ENCODE results near the gene MACROH2A1.

The MACROH2A1 gene

DNA sequence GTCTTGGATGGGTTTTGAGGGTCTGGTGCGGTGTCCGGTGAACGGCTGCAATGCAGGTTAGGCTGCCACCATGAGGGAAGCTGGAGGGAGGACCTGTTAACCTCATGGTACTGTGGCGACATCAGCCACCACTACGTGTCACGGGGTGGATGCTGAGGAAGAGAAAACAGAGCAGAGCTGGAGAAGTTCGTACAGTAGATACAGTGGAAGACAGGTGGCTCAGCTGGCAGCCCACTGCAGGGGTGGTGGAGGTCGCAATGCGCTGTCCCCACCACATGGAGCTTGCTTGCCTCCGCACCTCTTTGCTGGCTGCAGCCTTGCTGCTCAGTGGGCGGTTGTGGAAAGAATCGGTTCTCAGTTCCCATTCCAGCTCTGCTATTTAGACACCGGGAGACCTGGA is 45.3 kb upstream of the MACROH2A1 start:
- Histone ChIP-seq H3K79me2 (ENCODE audit: low read length) (no peaks in the 10 kb centered on the region), H4K20me1 (ENCODE audit: insufficient read depth, low read length) (no peaks in the 10 kb centered on the region), H3K4me3 (ENCODE audit: low read length) (no peak overlapping the region), H3F3A (ENCODE audit: insufficient read depth, low read length) (no peaks in the 10 kb centered on the region), H3K36me3 (replicated peaks; ENCODE audit: insufficient read depth, low read length) (no peaks in the 10 kb centered on the region), H3K9me3 (replicated peaks; ENCODE audit: insufficient read depth, low read length) (no peaks in the 10 kb centered on the region), H3K9me2 (replicated peaks; ENCODE audit: insufficient read depth, low read length) (no peaks in the 10 kb centered on the region), H3K27ac (ENCODE audit: low read length) (no peak overlapping the region), H3K4me2 (ENCODE audit: low read depth, low read length) (no peak overlapping the region), H3K4me1 (ENCODE audit: low read length) (no peaks in the 10 kb centered on the region), H2AFZ (ENCODE audit: low read length) (no peak overlapping the region), H3K9ac (ENCODE audit: low read length) (no peak overlapping the region), H3K27me3 (replicated peaks; ENCODE audit: insufficient read depth, low read length) (no peaks in the 10 kb centered on the region)
- TF ChIP-seq EZH2 (optimal IDR thresholded peaks at IDR 0.05; ENCODE audit: low read depth, low read length): no peak
- no peak for TF ChIP-seq EZH2phosphoT487 (IDR thresholded peaks at IDR 0.05; ENCODE audit: low read length)
- TF ChIP-seq, protein P1, sequence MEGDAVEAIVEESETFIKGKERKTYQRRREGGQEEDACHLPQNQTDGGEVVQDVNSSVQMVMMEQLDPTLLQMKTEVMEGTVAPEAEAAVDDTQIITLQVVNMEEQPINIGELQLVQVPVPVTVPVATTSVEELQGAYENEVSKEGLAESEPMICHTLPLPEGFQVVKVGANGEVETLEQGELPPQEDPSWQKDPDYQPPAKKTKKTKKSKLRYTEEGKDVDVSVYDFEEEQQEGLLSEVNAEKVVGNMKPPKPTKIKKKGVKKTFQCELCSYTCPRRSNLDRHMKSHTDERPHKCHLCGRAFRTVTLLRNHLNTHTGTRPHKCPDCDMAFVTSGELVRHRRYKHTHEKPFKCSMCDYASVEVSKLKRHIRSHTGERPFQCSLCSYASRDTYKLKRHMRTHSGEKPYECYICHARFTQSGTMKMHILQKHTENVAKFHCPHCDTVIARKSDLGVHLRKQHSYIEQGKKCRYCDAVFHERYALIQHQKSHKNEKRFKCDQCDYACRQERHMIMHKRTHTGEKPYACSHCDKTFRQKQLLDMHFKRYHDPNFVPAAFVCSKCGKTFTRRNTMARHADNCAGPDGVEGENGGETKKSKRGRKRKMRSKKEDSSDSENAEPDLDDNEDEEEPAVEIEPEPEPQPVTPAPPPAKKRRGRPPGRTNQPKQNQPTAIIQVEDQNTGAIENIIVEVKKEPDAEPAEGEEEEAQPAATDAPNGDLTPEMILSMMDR (IDR thresholded peaks at IDR 0.05; ENCODE audit: low read length): no peak
- no peak for DNase-seq

- Histone ChIP-seq H3K9ac (ENCODE audit: low read length) (no peak overlapping the region), H3K27ac (ENCODE audit: low read length) (no peak overlapping the region)
Measured at GRCh38 chr5:135443161-135443960, 44.3 kb upstream of the MACROH2A1 start.

DNA sequence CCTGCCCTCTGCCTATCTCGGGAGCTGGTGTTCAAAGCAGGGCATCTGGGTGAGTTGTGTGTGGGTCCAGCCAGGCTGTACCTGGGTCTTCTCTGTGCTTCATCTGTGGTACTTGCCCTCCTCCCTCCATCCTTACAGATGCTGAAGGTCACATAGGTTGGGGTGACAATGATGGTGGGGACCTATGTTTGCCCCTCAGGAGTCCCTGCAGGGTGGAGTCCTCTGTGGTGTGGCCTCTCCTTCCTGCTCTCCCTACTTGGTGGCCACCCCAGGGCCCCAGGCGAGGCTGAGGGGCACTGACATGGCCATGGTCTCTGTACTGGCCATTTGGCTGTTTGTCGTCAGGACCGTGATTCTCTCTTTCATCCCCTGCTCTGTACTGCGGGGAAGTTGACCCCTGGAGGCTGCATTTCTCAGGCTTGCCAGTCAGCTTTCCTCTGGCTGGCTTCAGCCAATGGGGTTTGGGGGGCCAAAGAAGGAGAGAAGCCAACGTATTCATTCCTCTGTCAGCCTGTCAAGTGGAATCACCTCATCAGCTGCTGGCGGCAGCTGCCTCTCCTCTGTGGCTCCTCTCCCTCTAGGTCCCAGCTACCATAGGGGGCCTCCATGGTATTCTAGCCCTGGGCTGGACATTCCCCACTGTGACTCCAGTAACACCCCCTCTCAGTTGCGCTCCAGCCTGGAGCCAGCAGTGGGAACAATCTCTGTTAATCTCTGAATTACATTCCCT is 43.6 kb upstream of the MACROH2A1 start:
- H3K4me2 ChIP-seq (ENCODE audit: low read depth, low read length): no peak overlapping the region
- DNase-seq: no peak
- H3K4me1 ChIP-seq (ENCODE audit: low read length): no peaks in the 10 kb centered on the region

More at GRCh38 chr5:135443161-135443960, 44.3 kb upstream of the MACROH2A1 start:
- no peak overlapping the region for H3K4me2 ChIP-seq (ENCODE audit: low read depth, low read length)
- H3K4me3 ChIP-seq (ENCODE audit: low read length): no peak overlapping the region
- TF ChIP-seq EZH2 (optimal IDR thresholded peaks at IDR 0.05; ENCODE audit: low read depth, low read length) (no peak), EZH2phosphoT487 (IDR thresholded peaks at IDR 0.05; ENCODE audit: low read length) (no peak)
- TF ChIP-seq, protein P1 (IDR thresholded peaks at IDR 0.05; ENCODE audit: low read length): no peak
- no peak overlapping the region for H2AFZ ChIP-seq (ENCODE audit: low read length)
- H4K20me1 ChIP-seq (ENCODE audit: insufficient read depth, low read length): no peaks in the 10 kb centered on the region
- no peaks in the 10 kb centered on the region for H3K36me3 ChIP-seq (replicated peaks; ENCODE audit: insufficient read depth, low read length)
- no peak for DNase-seq
- H3F3A ChIP-seq (ENCODE audit: insufficient read depth, low read length): no peaks in the 10 kb centered on the region
- H3K9me2 ChIP-seq (replicated peaks; ENCODE audit: insufficient read depth, low read length): no peaks in the 10 kb centered on the region
- no peaks in the 10 kb centered on the region for H3K9me3 ChIP-seq (replicated peaks; ENCODE audit: insufficient read depth, low read length)
- H3K79me2 ChIP-seq (ENCODE audit: low read length): no peaks in the 10 kb centered on the region
- no peaks in the 10 kb centered on the region for H3K27me3 ChIP-seq (replicated peaks; ENCODE audit: insufficient read depth, low read length)
- H3K4me1 ChIP-seq (ENCODE audit: low read length): no peaks in the 10 kb centered on the region

More for the DNA sequence above, 43.6 kb upstream of the MACROH2A1 start:
- Histone ChIP-seq H2AFZ (ENCODE audit: low read length) (no peak overlapping the region), H3K9me2 (replicated peaks; ENCODE audit: insufficient read depth, low read length) (no peaks in the 10 kb centered on the region), H3K27me3 (replicated peaks; ENCODE audit: insufficient read depth, low read length) (no peaks in the 10 kb centered on the region), H3F3A (ENCODE audit: insufficient read depth, low read length) (no peaks in the 10 kb centered on the region), H4K20me1 (ENCODE audit: insufficient read depth, low read length) (no peaks in the 10 kb centered on the region), H3K4me3 (ENCODE audit: low read length) (no peak overlapping the region), H3K79me2 (ENCODE audit: low read length) (no peaks in the 10 kb centered on the region), H3K27ac (ENCODE audit: low read length) (no peak overlapping the region), H3K9ac (ENCODE audit: low read length) (no peak overlapping the region), H3K9me3 (replicated peaks; ENCODE audit: insufficient read depth, low read length) (no peaks in the 10 kb centered on the region), H3K36me3 (replicated peaks; ENCODE audit: insufficient read depth, low read length) (no peaks in the 10 kb centered on the region)
- no peak for TF ChIP-seq EZH2phosphoT487 (IDR thresholded peaks at IDR 0.05; ENCODE audit: low read length)
- TF ChIP-seq, protein P1 (IDR thresholded peaks at IDR 0.05; ENCODE audit: low read length): no peak
- TF ChIP-seq EZH2 (optimal IDR thresholded peaks at IDR 0.05; ENCODE audit: low read depth, low read length): no peak
